Breast epithelium (tissue), 4 donors: ENCODE measurements around the gene IFTAP. TPM values are rescaled to one million over a fixed set of nuclear protein-coding genes. Genes with fewer than 3 reads are reported as not detected.

Experiments
- DNase-seq, 2 donors: peaks; one replicate each; pipeline ENCODE4 v3.0.0-alpha.2; 2019; ENCODE audit warnings: low spot score in 2 of 2
- H3K27ac ChIP-seq, 2 donors: fragments of 200-600 bp; sonication (generic) in 1 of 2; one replicate each; pipeline ENCODE4 v1.5.1; 2016 to 2019; ENCODE audit warnings: mild to moderate bottlenecking in 1 of 2
- H3K27me3 ChIP-seq, 2 donors: fragments of 200-600 bp; sonication (generic) in 1 of 2; one replicate each; pipeline versions ENCODE4 v1.5.1 to v1.6.0; 2017 to 2019; ENCODE audit warnings: control low read depth in 1 of 2, mild to moderate bottlenecking in 1 of 2
- H3K36me3 ChIP-seq: fragments of 200-600 bp; one replicate; pipeline ENCODE4 v1.5.1; 2019
- H3K4me1 ChIP-seq, 2 donors: fragments of 200-600 bp; sonication (generic); one replicate each; pipeline ENCODE4 v1.5.1; 2016 to 2019; ENCODE audit warnings: control low read depth in 1 of 2
- H3K4me3 ChIP-seq, 3 donors: fragments of 200-600 bp; sonication (generic); 1 replicate in 2 of 3; 2 replicates in 1 of 3; pipeline ENCODE4 v1.5.1; 2016 to 2019; ENCODE audit warnings: mild to moderate bottlenecking in 3 of 3, moderate library complexity in 2 of 3
- H3K9me3 ChIP-seq, 2 donors: fragments of 200-600 bp; sonication (generic) in 1 of 2; one replicate each; pipeline ENCODE4 v1.5.1; 2016 to 2019; ENCODE audit warnings: control low read depth in 1 of 2
- CTCF ChIP-seq, 3 donors: fragments of 450-650 bp; IDR thresholded peaks; one replicate each; pipeline ENCODE4 v1.5.1; 2016 to 2017; ENCODE audit warnings: antibody characterized with exemption in 3 of 3, mild to moderate bottlenecking in 3 of 3, moderate library complexity in 3 of 3
- POLR2A ChIP-seq: fragments of 450-650 bp; IDR thresholded peaks from one replicate; pipeline ENCODE4 v1.6.1; 2016; ENCODE audit warnings: antibody characterized with exemption, mild to moderate bottlenecking, moderate library complexity
- POLR2AphosphoS5 ChIP-seq, 3 donors: sonication (generic); formaldehyde crosslinking; IDR thresholded peaks; one replicate each; pipeline ENCODE4 v1.6.1; 2017; ENCODE audit warnings: antibody characterized with exemption in 3 of 3
- intact Hi-C: fragments of 100-400 bp; cut with DNase I; formaldehyde crosslinking; loops from one replicate; pipeline ENCODE4 v1.15.1; 2023; ENCODE audit warnings: low total_unique reads
- total RNA-seq, 3 donors: library from RNA; depleted of rRNA; stranded (reverse); fragments of >200 nt; gene quantifications; one replicate each; pipeline ENCODE4 v1.1.0, GENCODE V29; 2016

IFTAP gene
- total RNA-seq, 3 donors from 2014 or later: 14.7 to 26.6 (median 25.3) TPM

DNA sequence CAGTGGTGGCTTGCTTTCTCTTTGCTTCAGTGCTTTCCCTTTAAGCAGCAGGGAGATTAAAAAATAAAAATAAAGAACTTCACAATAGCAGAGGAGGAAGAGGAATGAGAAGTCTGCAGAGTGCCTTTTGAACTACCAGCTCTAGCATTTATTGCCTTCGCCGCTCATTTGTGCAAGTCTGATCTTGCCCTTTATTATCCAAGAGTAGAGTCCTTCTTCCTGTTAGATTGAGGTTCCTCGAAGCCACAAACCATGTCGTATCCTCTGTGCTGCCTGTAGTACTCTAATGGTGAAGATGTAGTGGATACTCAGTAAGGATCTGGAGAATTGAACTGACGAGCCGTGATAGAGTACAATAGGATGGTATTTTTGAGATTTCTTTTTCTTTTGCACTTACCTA, 105.0 kb downstream of the IFTAP start:
- no peaks in the 10 kb centered on the region for H3K27me3 ChIP-seq
- no peaks in the 10 kb centered on the region for H3K9me3 ChIP-seq
- intact Hi-C loops: no loop called here
- DNase-seq: no peak
- H3K4me3 ChIP-seq: no peak overlapping the region
- H3K36me3 ChIP-seq: no peaks in the 10 kb centered on the region
- H3K4me1 ChIP-seq: no peaks in the 10 kb centered on the region
- no peak for TF ChIP-seq CTCF (IDR thresholded peaks at IDR 0.05)
- TF ChIP-seq POLR2A: no peak
- TF ChIP-seq POLR2AphosphoS5 (IDR thresholded peaks at IDR 0.05): no peak
- no peak overlapping the region for H3K27ac ChIP-seq

DNA sequence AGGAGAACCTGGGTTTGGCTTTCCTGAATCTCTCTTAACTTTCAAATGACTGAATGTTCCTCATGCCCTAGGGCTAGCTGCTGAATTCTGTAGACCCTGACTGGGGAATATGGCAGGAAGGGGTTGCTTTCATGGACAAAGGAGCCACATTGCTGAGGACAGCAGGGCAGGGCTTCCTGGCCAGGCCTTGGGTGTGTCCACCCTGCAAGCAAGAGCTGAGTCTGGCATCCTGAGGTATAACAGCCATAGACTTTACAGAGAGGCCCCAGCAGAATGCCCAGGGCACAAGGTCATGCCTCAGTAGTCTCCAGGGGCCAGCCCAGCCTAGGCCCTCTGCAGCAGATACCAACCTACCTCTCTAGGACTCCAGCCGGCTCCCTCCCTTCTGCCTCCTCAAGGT, 105.9 kb downstream of the IFTAP start:
- Histone ChIP-seq H3K9me3 (no peaks in the 10 kb centered on the region), H3K4me3 (no peak overlapping the region), H3K36me3 (no peaks in the 10 kb centered on the region), H3K27me3 (no peaks in the 10 kb centered on the region), H3K27ac (no peak overlapping the region), H3K4me1 (no peaks in the 10 kb centered on the region)
- TF ChIP-seq POLR2AphosphoS5 (IDR thresholded peaks at IDR 0.05) (no peak), CTCF (IDR thresholded peaks at IDR 0.05) (no peak), POLR2A (no peak)
- intact Hi-C loops: no loop called here
- DNase-seq: no peak

- intact Hi-C loops: no loop called here
Observed at GRCh38 chr11:36702330-36703054, 108.2 kb downstream of the IFTAP start.

GRCh38 chr11:36703055-36703404, 108.7 kb downstream of the IFTAP start:
- no peaks in the 10 kb centered on the region for H3K4me1 ChIP-seq
- no peak overlapping the region for H3K4me3 ChIP-seq
- intact Hi-C loops: no loop called here
- no peaks in the 10 kb centered on the region for H3K9me3 ChIP-seq
- H3K36me3 ChIP-seq: no peaks in the 10 kb centered on the region
- TF ChIP-seq POLR2AphosphoS5 (IDR thresholded peaks at IDR 0.05): no peak
- no peak for TF ChIP-seq CTCF (IDR thresholded peaks at IDR 0.05)
- no peak for TF ChIP-seq POLR2A
- H3K27ac ChIP-seq: no peak overlapping the region
- H3K27me3 ChIP-seq: no peaks in the 10 kb centered on the region
- no peak for DNase-seq

More at GRCh38 chr11:36702330-36703054, 108.2 kb downstream of the IFTAP start:
- DNase-seq: no peak
- Histone ChIP-seq H3K4me3 (no peak overlapping the region), H3K36me3 (no peaks in the 10 kb centered on the region), H3K27ac (no peak overlapping the region), H3K4me1 (no peaks in the 10 kb centered on the region), H3K27me3 (no peaks in the 10 kb centered on the region), H3K9me3 (no peaks in the 10 kb centered on the region)
- TF ChIP-seq CTCF (IDR thresholded peaks at IDR 0.05): peak in 2 of 3 donors; percentile 69 to 71
- no peak for TF ChIP-seq POLR2AphosphoS5 (IDR thresholded peaks at IDR 0.05)

Other genes starting within 250 kb of the IFTAP start
- gene TRAF6, start 84.2 kb upstream of the IFTAP start, total RNA-seq: 10 to 100 TPM; 11.5 to 19.9 (median 16.8) TPM
- 1 to 10 TPM in 2 of 3 donors, under 1 TPM in 1; 0.32 to 1.5 (median 1.3) TPM for gene RAG1, start 26.5 kb upstream of the IFTAP start, total RNA-seq
- not detected for gene RAG2, start 3.7 kb downstream of the IFTAP start, total RNA-seq